Chondrocyte (in vitro differentiated cells): ENCODE results near the gene SST. TPM values are rescaled to one million over a fixed set of nuclear protein-coding genes. Genes with fewer than 3 reads are reported as not detected.

Experiments used
- DNase-seq: peaks from one replicate; pipeline ENCODE4 v3.0.0; 2021; ENCODE audit warnings: mixed read lengths, low spot score
- H3K27ac Mint-ChIP-seq: one replicate; pipeline ENCODE4 v1.8.0; 2021; ENCODE audit warnings: mild to moderate bottlenecking, moderate library complexity, mixed read lengths; ENCODE audit not compliant: unreplicated experiment
- H3K27me3 Mint-ChIP-seq: 2 replicates; pipeline ENCODE4 v1.8.0; 2021; ENCODE audit warnings: low read depth, mixed read lengths
- H3K36me3 Mint-ChIP-seq: 2 replicates; pipeline ENCODE4 v1.8.0; 2021; ENCODE audit warnings: low read depth, mixed read lengths
- H3K4me1 Mint-ChIP-seq: 2 replicates; pipeline ENCODE4 v1.8.0; 2021; ENCODE audit warnings: low read depth, mild to moderate bottlenecking, mixed read lengths
- H3K4me3 Mint-ChIP-seq: one replicate; pipeline ENCODE4 v1.8.0; 2021; ENCODE audit warnings: mild to moderate bottlenecking, moderate library complexity, mixed read lengths; ENCODE audit not compliant: unreplicated experiment
- H3K9me3 Mint-ChIP-seq: 2 replicates; pipeline ENCODE4 v1.8.0; 2021; ENCODE audit warnings: low read depth, mixed read lengths
- CTCF ChIP-seq: fragments of 200-600 bp; sonication (generic); IDR thresholded peaks from 2 replicates; pipeline ENCODE4 v1.5.0; 2021; ENCODE audit warnings: antibody characterized with exemption, mild to moderate bottlenecking, moderate library complexity
- total RNA-seq: library from RNA; stranded (reverse); gene quantifications from 3 replicates; pipeline ENCODE4 v1.2.1, GENCODE V29; 2021

Gene SST
- total RNA-seq, 1 donor from 2014 or later, result not detected

GRCh38 chr3:187713504-187713903 lies 43.3 kb upstream of the SST start:
- H3K27ac Mint-ChIP-seq, result no peak overlapping the region
- H3K4me3 Mint-ChIP-seq, result no peak overlapping the region
- H3K9me3 Mint-ChIP-seq, result no peaks in the 10 kb centered on the region
- H3K4me1 Mint-ChIP-seq, result no peaks in the 10 kb centered on the region
- TF ChIP-seq CTCF, result no peak
- no peaks in the 10 kb centered on the region for H3K36me3 Mint-ChIP-seq
- no peak for DNase-seq
- H3K27me3 Mint-ChIP-seq, result peaks cover 3% of the 10 kb centered on the region

- no peaks in the 10 kb centered on the region for H3K27me3 Mint-ChIP-seq
- H3K4me1 Mint-ChIP-seq, result peaks cover 7% of the 10 kb centered on the region
Observed at GRCh38 chr3:187709155-187709554, 39.0 kb upstream of the SST start.

GRCh38 chr3:187708696-187709095 lies 38.5 kb upstream of the SST start:
- no peak for DNase-seq
- TF ChIP-seq CTCF, result no peak
- Mint-ChIP-seq H3K4me3 (no peak overlapping the region), H3K9me3 (no peaks in the 10 kb centered on the region), H3K27me3 (no peaks in the 10 kb centered on the region), H3K27ac (no peak overlapping the region), H3K36me3 (no peaks in the 10 kb centered on the region), H3K4me1 (peaks cover 7% of the 10 kb centered on the region)

More at GRCh38 chr3:187709155-187709554, 39.0 kb upstream of the SST start:
- H3K36me3 Mint-ChIP-seq, result no peaks in the 10 kb centered on the region
- H3K9me3 Mint-ChIP-seq, result no peaks in the 10 kb centered on the region
- no peak overlapping the region for H3K4me3 Mint-ChIP-seq
- no peak overlapping the region for H3K27ac Mint-ChIP-seq
- peak; percentile 20 for TF ChIP-seq CTCF
- no peak for DNase-seq

- H3K27ac Mint-ChIP-seq, result no peak overlapping the region
- no peaks in the 10 kb centered on the region for H3K36me3 Mint-ChIP-seq
- H3K27me3 Mint-ChIP-seq, result no peaks in the 10 kb centered on the region
- H3K4me3 Mint-ChIP-seq, result no peak overlapping the region
- DNase-seq, result no peak
- TF ChIP-seq CTCF, result no peak
- H3K4me1 Mint-ChIP-seq, result peaks cover 7% of the 10 kb centered on the region
- no peaks in the 10 kb centered on the region for H3K9me3 Mint-ChIP-seq
Observed at GRCh38 chr3:187706971-187707370, 36.8 kb upstream of the SST start.

- peaks cover 7% of the 10 kb centered on the region for H3K4me1 Mint-ChIP-seq
- H3K4me3 Mint-ChIP-seq, result no peak overlapping the region
- H3K36me3 Mint-ChIP-seq, result no peaks in the 10 kb centered on the region
- no peaks in the 10 kb centered on the region for H3K9me3 Mint-ChIP-seq
- H3K27ac Mint-ChIP-seq, result peak overlapping the region; percentile 68
- no peak for TF ChIP-seq CTCF
- DNase-seq, result no peak
- peaks cover 2% of the 10 kb centered on the region for H3K27me3 Mint-ChIP-seq
Observed at GRCh38 chr3:187705164-187705563, 35.0 kb upstream of the SST start.
